HCT116 (cell line): ENCODE data around the gene CAMKMT. TPM values are rescaled to one million over a fixed set of nuclear protein-coding genes. Genes with fewer than 3 reads are reported as not detected.

Experiments
- ATAC-seq: fragments of 200-7000 bp; cut with Tn5 transposase; 2 replicates; pipeline ENCODE4 v1.9.1; 2020; ENCODE audit warnings: mild to moderate bottlenecking, moderate library complexity
- BruUV-seq: library from RNA; stranded (reverse); fragments of 400-500 nt; replicated peaks from 2 replicates; lab custom pipeline; 2021; lab: Mats Ljungman, UMichigan
- CTCF ChIA-PET: fragments of 300-600 bp; sonication (Branson Sonifier 250); formaldehyde crosslinking; loops from one replicate; lab custom pipeline; 2021; ENCODE audit warnings: antibody characterized with exemption; lab: Charles Lee
- POLR2A ChIA-PET: fragments of 300-600, 350-600 bp; sonication (Branson Sonifier 250); formaldehyde crosslinking; loops from one replicate; lab custom pipeline; 2021; ENCODE audit warnings: antibody characterized with exemption; lab: Charles Lee
- RAD21 ChIA-PET, 2 experiments: fragments of 300-600 bp; sonication (Branson Sonifier 250); formaldehyde crosslinking; loops; one replicate each; lab custom pipeline; 2023; ENCODE audit warnings: low total read pairs in 2 of 2; ENCODE audit not compliant: uncharacterized antibody in 2 of 2, unreplicated experiment in 2 of 2, low non-redundant PET in 1 of 2; lab: Charles Lee
- DNase-seq: peaks from one replicate; pipeline ENCODE4 v3.0.0-alpha.2; 2010; ENCODE audit warnings: low read depth, low spot score
- H2AFZ ChIP-seq: fragments of 200-600 bp; shearing (Covaris generic), sonication (generic); 2 replicates; pipeline ENCODE4 v1.6.1; 2017; ENCODE audit warnings: low read depth, mixed run types, mixed read lengths, antibody characterized with exemption, low read length; ENCODE audit not compliant: poor library complexity, severe bottlenecking
- H3K27ac ChIP-seq: 2 replicates; pipeline ENCODE4 v1.5.1; 2012; ENCODE audit warnings: low read depth, low read length
- H3K27me3 ChIP-seq: fragments of 200-600 bp; sonication (generic); 2 replicates; pipeline ENCODE4 v1.6.1; 2016; ENCODE audit warnings: mixed run types, low read length, mixed read lengths; ENCODE audit not compliant: insufficient read depth
- H3K36me3 ChIP-seq, 2 experiments: fragments of 200-500 bp in 1 of 2; fragments of 200-600 bp in 1 of 2; sonication (Bioruptor generic) in 1 of 2; sonication (generic) in 1 of 2; 2 replicates each; pipeline versions ENCODE4 v1.5.1 to v1.6.1; 2014 to 2016; ENCODE audit warnings: low read length in 2 of 2, inconsistent platforms in 1 of 2, mixed read lengths in 1 of 2, mixed run types in 1 of 2; ENCODE audit not compliant: insufficient read depth in 2 of 2, control insufficient read depth in 1 of 2
- H3K4me1 ChIP-seq, 2 experiments: fragments of 200-600 bp in 1 of 2; sonication (generic) in 1 of 2; 2 replicates each; pipeline versions ENCODE4 v1.5.1 to v1.6.1; 2012 to 2017; ENCODE audit warnings: low read length in 2 of 2, inconsistent platforms in 1 of 2, mild to moderate bottlenecking in 1 of 2, mixed read lengths in 1 of 2, mixed run types in 1 of 2, moderate library complexity in 1 of 2; ENCODE audit not compliant: insufficient read depth in 2 of 2, control insufficient read depth in 1 of 2
- H3K4me2 ChIP-seq: fragments of 200-600 bp; sonication (generic); 2 replicates; pipeline ENCODE4 v1.6.1; 2017; ENCODE audit warnings: mixed run types, low read length, mixed read lengths
- H3K4me3 ChIP-seq, 2 experiments: fragments of 200-600 bp in 1 of 2; sonication (generic) in 1 of 2; replicated peaks in 1 of 2; 2 replicates each; pipeline ENCODE4 v1.5.1; 2011 to 2016; ENCODE audit warnings: low read length in 2 of 2, control low read depth in 1 of 2, low read depth in 1 of 2, mild to moderate bottlenecking in 1 of 2, mixed read lengths in 1 of 2, mixed run types in 1 of 2
- H3K79me2 ChIP-seq: fragments of 200-600 bp; sonication (generic); 2 replicates; pipeline ENCODE4 v1.6.1; 2017; ENCODE audit warnings: mild to moderate bottlenecking, mixed run types, low read length, moderate library complexity, mixed read lengths; ENCODE audit not compliant: insufficient read depth
- H3K9ac ChIP-seq: fragments of 200-600 bp; sonication (generic); 2 replicates; pipeline ENCODE4 v1.6.1; 2016; ENCODE audit warnings: low read length, mixed read lengths
- H3K9me2 ChIP-seq: fragments of 200-600 bp; sonication (generic), shearing (Covaris generic); 2 replicates; pipeline ENCODE4 v1.6.1; 2017; ENCODE audit warnings: mixed run types, mild to moderate bottlenecking, moderate library complexity; ENCODE audit not compliant: insufficient read depth
- H3K9me3 ChIP-seq, 2 experiments: fragments of 200-500 bp in 1 of 2; fragments of 200-600 bp in 1 of 2; sonication (Bioruptor generic) in 1 of 2; sonication (generic) in 1 of 2; 2 replicates each; pipeline ENCODE4 v1.6.1; 2014 to 2017; ENCODE audit warnings: low read length in 2 of 2, mixed read lengths in 2 of 2, inconsistent platforms in 1 of 2, low read depth in 1 of 2, mild to moderate bottlenecking in 1 of 2, mixed run types in 1 of 2, moderate library complexity in 1 of 2; ENCODE audit not compliant: control insufficient read depth in 1 of 2, insufficient read depth in 1 of 2
- H4K20me1 ChIP-seq: fragments of 200-600 bp; sonication (generic), shearing (Covaris generic); 2 replicates; pipeline ENCODE4 v1.6.1; 2017; ENCODE audit warnings: mixed run types, mild to moderate bottlenecking, moderate library complexity; ENCODE audit not compliant: insufficient read depth
- ATF3 ChIP-seq: IDR thresholded peaks from 2 replicates; pipeline ENCODE4 v1.6.1; 2012
- CBX3 ChIP-seq: IDR thresholded peaks from 2 replicates; pipeline ENCODE4 v1.6.1; 2012; ENCODE audit warnings: low read depth
- CEBPB ChIP-seq: IDR thresholded peaks from 2 replicates; pipeline ENCODE4 v1.6.1; 2012; ENCODE audit warnings: low read depth
- EGR1 ChIP-seq: IDR thresholded peaks from 2 replicates; pipeline ENCODE4 v1.6.1; 2012; ENCODE audit warnings: low read depth
- JUND ChIP-seq: IDR thresholded peaks from 2 replicates; pipeline ENCODE4 v1.6.1; 2012
- POLR2A ChIP-seq: IDR thresholded peaks from 2 replicates; pipeline ENCODE4 v1.7.0; 2011; ENCODE audit warnings: borderline replicate concordance; ENCODE audit not compliant: insufficient read depth, insufficient read length; ENCODE audit errors: extremely low read depth
- POLR2AphosphoS5 ChIP-seq: IDR thresholded peaks from 2 replicates; pipeline ENCODE4 v1.6.1; 2011; ENCODE audit warnings: mild to moderate bottlenecking, low read depth, low read length, moderate library complexity
- RAD21 ChIP-seq: IDR thresholded peaks from 2 replicates; pipeline ENCODE4 v1.6.1; 2012; ENCODE audit warnings: low read depth, mild to moderate bottlenecking
- SRF ChIP-seq: IDR thresholded peaks from 2 replicates; pipeline ENCODE4 v1.6.1; 2012; ENCODE audit warnings: low read depth
- YY1 ChIP-seq: IDR thresholded peaks from 2 replicates; pipeline ENCODE4 v1.6.1; 2011; ENCODE audit warnings: low read length, low read depth, moderate library complexity, mild to moderate bottlenecking; ENCODE audit not compliant: insufficient replicate concordance; ENCODE audit errors: extremely low read depth
- intact Hi-C: fragments of 100-400 bp; cut with micrococcal nuclease; formaldehyde crosslinking; loops from 2 replicates; pipeline ENCODE4 v1.10.0; 2022
- total RNA-seq: library from RNA; stranded (reverse); gene quantifications from one replicate; pipeline ENCODE4 v1.2.1, GENCODE V29; 2021; ENCODE audit not compliant: unreplicated experiment
- TF ChIP-seq, protein P1 (sequence below): IDR thresholded peaks from 2 replicates; pipeline ENCODE4 v1.6.1; 2011; ENCODE audit warnings: mild to moderate bottlenecking, low read length, moderate library complexity; ENCODE audit not compliant: insufficient replicate concordance; ENCODE audit errors: extremely low read depth

Gene CAMKMT
- total RNA-seq, 1 experiment from 2014 or later = 10.6 TPM

DNA sequence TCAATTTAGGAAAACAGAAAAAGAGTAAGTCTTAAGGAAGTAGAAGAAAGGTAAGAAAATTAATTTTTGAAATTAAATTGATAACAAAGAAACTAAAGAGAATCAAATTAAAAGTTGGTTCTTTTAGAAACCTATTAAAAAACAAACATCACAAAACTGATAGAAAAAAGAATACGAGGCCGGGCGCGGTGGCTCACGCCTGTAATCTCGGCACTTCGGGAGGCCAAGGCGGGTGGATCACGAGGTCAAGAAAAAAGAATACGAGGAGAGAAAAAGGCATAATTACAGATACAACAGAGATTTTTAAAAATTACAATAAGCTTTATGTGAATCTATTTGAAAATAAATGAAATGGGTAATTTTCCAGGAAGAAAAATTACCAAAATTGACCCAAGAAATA is 12.2 kb upstream of the CAMKMT start (continued):
- TF ChIP-seq, protein P1, sequence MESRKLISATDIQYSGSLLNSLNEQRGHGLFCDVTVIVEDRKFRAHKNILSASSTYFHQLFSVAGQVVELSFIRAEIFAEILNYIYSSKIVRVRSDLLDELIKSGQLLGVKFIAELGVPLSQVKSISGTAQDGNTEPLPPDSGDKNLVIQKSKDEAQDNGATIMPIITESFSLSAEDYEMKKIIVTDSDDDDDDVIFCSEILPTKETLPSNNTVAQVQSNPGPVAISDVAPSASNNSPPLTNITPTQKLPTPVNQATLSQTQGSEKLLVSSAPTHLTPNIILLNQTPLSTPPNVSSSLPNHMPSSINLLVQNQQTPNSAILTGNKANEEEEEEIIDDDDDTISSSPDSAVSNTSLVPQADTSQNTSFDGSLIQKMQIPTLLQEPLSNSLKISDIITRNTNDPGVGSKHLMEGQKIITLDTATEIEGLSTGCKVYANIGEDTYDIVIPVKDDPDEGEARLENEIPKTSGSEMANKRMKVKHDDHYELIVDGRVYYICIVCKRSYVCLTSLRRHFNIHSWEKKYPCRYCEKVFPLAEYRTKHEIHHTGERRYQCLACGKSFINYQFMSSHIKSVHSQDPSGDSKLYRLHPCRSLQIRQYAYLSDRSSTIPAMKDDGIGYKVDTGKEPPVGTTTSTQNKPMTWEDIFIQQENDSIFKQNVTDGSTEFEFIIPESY = no peak
- TF ChIP-seq SRF = no peak

GRCh38 chr2:44351088-44351487 is 10.7 kb upstream of the CAMKMT start:
- H3K4me3 ChIP-seq = no peak overlapping the region
- no peaks in the 10 kb centered on the region for H3K9me3 ChIP-seq
- no peak for ATAC-seq
- no peak for DNase-seq
- no peaks in the 10 kb centered on the region; a peak in 1 of 4 replicates for H3K36me3 ChIP-seq
- no peaks in the 10 kb centered on the region for H4K20me1 ChIP-seq
- TF ChIP-seq CEBPB (no peak), POLR2AphosphoS5 (no peak), YY1 (no peak), RAD21 (no peak), POLR2A (no peak), EGR1 (no peak), SRF (no peak), JUND (no peak), CBX3 (no peak), ATF3 (no peak)
- H2AFZ ChIP-seq = no peak overlapping the region
- ChIA-PET POLR2A (interaction anchor here (2.6 kb wide), 1 partner anchor 11 kb away, joined by 14 read pairs; the partner anchor contains the start of genes CAMKMT and PREPL), CTCF (interaction anchor here (1.0 kb wide), 1 partner anchor 9 kb away, joined by 3 read pairs; no protein-coding TSS in a partner anchor), RAD21 (no interaction called here)
- no TSS peak for BruUV-seq
- no peaks in the 10 kb centered on the region for H3K27me3 ChIP-seq
- H3K27ac ChIP-seq = no peak overlapping the region
- peaks cover 9% of the 10 kb centered on the region; the same call in 1 of the 2 replicates for H3K79me2 ChIP-seq
- H3K4me1 ChIP-seq = no peaks in the 10 kb centered on the region
- H3K4me2 ChIP-seq = no peak overlapping the region
- H3K9me2 ChIP-seq = no peaks in the 10 kb centered on the region
- H3K9ac ChIP-seq = no peak overlapping the region
- intact Hi-C loops = no loop called here
